ENCODE results near the gene SNIP1. TPM values are rescaled to one million over a fixed set of nuclear protein-coding genes. Genes with fewer than 3 reads are reported as not detected.
"Not testable (repeated sequence)": the region's sequence is repeated elsewhere in the genome, so short reads cannot be mapped to it uniquely, and the experiment has no call there.

SNIP1 gene
- polyA plus RNA-seq, 2 of the 4 experiments (the other 2 are of a cell fraction): 6.6 to 9.0 TPM

DNA sequence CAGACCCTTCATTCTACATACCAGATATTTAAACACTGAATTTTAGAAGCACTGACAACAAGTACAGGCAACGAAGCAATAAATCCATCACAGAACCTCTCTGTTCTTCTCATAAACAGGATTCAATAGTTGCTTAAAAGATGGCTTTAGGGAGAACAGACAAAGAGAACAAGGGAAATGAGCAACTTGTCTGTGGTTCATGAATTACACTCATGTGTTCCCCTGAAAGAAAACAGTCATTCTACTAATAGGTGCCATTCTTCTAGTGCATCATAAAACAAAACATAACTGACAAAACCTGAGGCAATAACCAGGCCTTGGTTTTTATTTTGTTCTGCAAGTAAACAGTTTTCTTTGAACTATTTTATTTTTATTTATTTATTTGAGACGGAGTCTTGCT, 34.8 kb upstream of the SNIP1 start:
- ATAC-seq: no peak
- Histone ChIP-seq H3K9me3 (no peaks in the 10 kb centered on the region), H3K4me2 (no peak overlapping the region), H3K4me1 (peaks cover 3% of the 10 kb centered on the region; the same call in 2 of the 3 replicates), H3K27ac (no peak overlapping the region), H3K4me3 (no peak overlapping the region)
- 97% methylated on average over 2 of the region's 2 CpGs for WGBS (ENCODE audit: missing lambda C conversion rate)
- CTCF ChIA-PET: no interaction called here
- no peak for FAIRE-seq
- TF ChIP-seq MAZ (IDR thresholded peaks at IDR 0.05; ENCODE audit: borderline replicate concordance, low read depth, low read length): no peak
- TF ChIP-seq FOXS1 (CRISPR knock-in tag; IDR thresholded peaks at IDR 0.05): no peak
- TF ChIP-seq SREBF2 (IDR thresholded peaks at IDR 0.05): no peak
- TF ChIP-seq KDM1A (IDR thresholded peaks at IDR 0.05; ENCODE audit: low read depth): no peak
- no peak for TF ChIP-seq CHD2 (IDR thresholded peaks at IDR 0.05; ENCODE audit: low read length, partially characterized antibody)
- TF ChIP-seq HOXA7 (CRISPR knock-in tag; IDR thresholded peaks at IDR 0.05): no peak
- no peak for TF ChIP-seq ZFP36 (IDR thresholded peaks at IDR 0.05; ENCODE audit: borderline replicate concordance, partially characterized antibody)
- TF ChIP-seq CBX2 (IDR thresholded peaks at IDR 0.05; ENCODE audit: borderline replicate concordance, low read depth): no peak
- POLR2A ChIA-PET: no interaction called here
- DNase-seq (ENCODE audit: low read depth in 1 of 2, low spot score in 1 of 2): no peak

- WGBS (ENCODE audit: missing lambda C conversion rate): 70% methylated on average over 4 of the region's 4 CpGs
- H3K4me3 ChIP-seq; POLR2A ChIA-PET; H3K27ac ChIP-seq; FAIRE-seq; H3K9me3 ChIP-seq; ATAC-seq; H3K4me1 ChIP-seq; H3K4me2 ChIP-seq; DNase-seq (ENCODE audit: low read depth in 1 of 2, low spot score in 1 of 2): not testable (repeated sequence)
- CTCF ChIA-PET: interaction anchor here (0.6 kb wide), 1 partner anchor 217 kb away, joined by 3 read pairs; no protein-coding TSS in a partner anchor
Observed at GRCh38 chr1:37584544-37584943, 30.5 kb upstream of the SNIP1 start.

- no peak for ATAC-seq
- TF ChIP-seq SREBF2 (IDR thresholded peaks at IDR 0.05) (no peak), HOXA7 (CRISPR knock-in tag; IDR thresholded peaks at IDR 0.05) (no peak), JUNB (IDR thresholded peaks at IDR 0.05) (no peak), JUN (IDR thresholded peaks at IDR 0.05) (no peak), CBX8 (IDR thresholded peaks at IDR 0.05) (no peak), GATA3 (IDR thresholded peaks at IDR 0.05; ENCODE audit: borderline replicate concordance) (no peak), POLR2AphosphoS2 (conservative IDR thresholded peaks at IDR 0.05; ENCODE audit: low read length) (no peak)
- Histone ChIP-seq H3K4me2 (no peak overlapping the region), H3K4me1 (peaks cover 9% of the 10 kb centered on the region; the same call in 1 of the 3 replicates), H3K9me3 (no peaks in the 10 kb centered on the region), H3K27ac (no peak overlapping the region), H3K4me3 (no peak overlapping the region)
- DNase-seq (ENCODE audit: low read depth in 1 of 2, low spot score in 1 of 2): no peak
- FAIRE-seq: no peak
- WGBS (ENCODE audit: missing lambda C conversion rate): 84% methylated on average over 5 of the region's 5 CpGs
- ChIA-PET POLR2A (no interaction called here), CTCF (interaction anchor here (1.4 to 1.8 kb wide), 2 partner anchors 10 to 61 kb away, joined by 3 to 4 read pairs; partner anchors contain the start of gene MEAF6)
Observed at GRCh38 chr1:37575692-37576091, 21.6 kb upstream of the SNIP1 start.

DNA sequence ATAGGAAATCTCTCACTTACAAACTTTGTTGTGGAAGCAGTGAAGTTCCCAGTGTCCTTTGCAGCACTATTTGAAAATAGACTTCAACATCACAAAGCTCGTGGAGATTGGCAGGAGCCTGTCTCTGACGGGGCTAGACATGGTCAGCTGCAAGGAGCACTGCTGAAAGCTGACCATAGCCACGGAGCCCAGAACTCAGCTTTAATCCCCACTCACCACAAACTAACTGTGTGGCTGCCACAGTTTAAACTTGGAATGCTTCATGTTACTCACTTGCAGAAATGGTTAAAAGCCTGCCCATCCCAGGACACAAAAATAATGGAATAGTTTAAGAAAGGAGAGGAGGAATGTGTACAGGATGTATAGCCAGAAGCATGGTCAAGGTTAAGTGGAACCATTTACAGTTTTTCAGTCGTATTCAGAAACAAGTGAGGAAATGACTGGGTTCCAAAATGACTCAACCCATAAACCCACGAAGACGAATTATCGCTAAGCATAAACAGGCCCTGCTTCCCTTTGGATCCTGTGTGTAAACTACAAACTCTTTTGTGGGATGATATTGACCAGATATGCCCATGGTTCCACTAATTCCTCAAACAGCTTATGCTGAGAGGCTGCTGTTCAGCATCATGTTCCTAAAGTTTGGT, 20.9 kb upstream of the SNIP1 start:
- WGBS (ENCODE audit: missing lambda C conversion rate): 78% methylated on average over 5 of the region's 7 CpGs
- POLR2A ChIA-PET: no interaction called here
- ATAC-seq (no peak), FAIRE-seq (no peak), DNase-seq (ENCODE audit: low read depth in 1 of 2, low spot score in 1 of 2) (no peak)
- Histone ChIP-seq H3K4me3 (no peak overlapping the region), H3K9me3 (no peaks in the 10 kb centered on the region), H3K4me2 (no peak overlapping the region), H3K27ac (no peak overlapping the region), H3K4me1 (peaks cover 9% of the 10 kb centered on the region; the same call in 1 of the 3 replicates)
- CTCF ChIA-PET: interaction anchor here (1.1 to 1.8 kb wide), 2 partner anchors 9 kb away, joined by 3 to 4 read pairs; no protein-coding TSS in a partner anchor
- TF ChIP-seq KDM1A (IDR thresholded peaks at IDR 0.05; ENCODE audit: low read depth) (no peak), CBX8 (IDR thresholded peaks at IDR 0.05) (no peak), JUNB (IDR thresholded peaks at IDR 0.05) (no peak), MYC (IDR thresholded peaks at IDR 0.05; ENCODE audit: borderline replicate concordance, low read length) (no peak), HES2 (IDR thresholded peaks at IDR 0.05) (no peak), NPAS2 (CRISPR knock-in tag; IDR thresholded peaks at IDR 0.05; ENCODE audit: borderline replicate concordance) (no peak), BCL3 (IDR thresholded peaks at IDR 0.05) (no peak), SREBF2 (IDR thresholded peaks at IDR 0.05) (no peak), KDM5A (IDR thresholded peaks at IDR 0.05) (no peak), ZFP36 (IDR thresholded peaks at IDR 0.05; ENCODE audit: borderline replicate concordance, partially characterized antibody) (no peak)
- TF ChIP-seq, protein P1, sequence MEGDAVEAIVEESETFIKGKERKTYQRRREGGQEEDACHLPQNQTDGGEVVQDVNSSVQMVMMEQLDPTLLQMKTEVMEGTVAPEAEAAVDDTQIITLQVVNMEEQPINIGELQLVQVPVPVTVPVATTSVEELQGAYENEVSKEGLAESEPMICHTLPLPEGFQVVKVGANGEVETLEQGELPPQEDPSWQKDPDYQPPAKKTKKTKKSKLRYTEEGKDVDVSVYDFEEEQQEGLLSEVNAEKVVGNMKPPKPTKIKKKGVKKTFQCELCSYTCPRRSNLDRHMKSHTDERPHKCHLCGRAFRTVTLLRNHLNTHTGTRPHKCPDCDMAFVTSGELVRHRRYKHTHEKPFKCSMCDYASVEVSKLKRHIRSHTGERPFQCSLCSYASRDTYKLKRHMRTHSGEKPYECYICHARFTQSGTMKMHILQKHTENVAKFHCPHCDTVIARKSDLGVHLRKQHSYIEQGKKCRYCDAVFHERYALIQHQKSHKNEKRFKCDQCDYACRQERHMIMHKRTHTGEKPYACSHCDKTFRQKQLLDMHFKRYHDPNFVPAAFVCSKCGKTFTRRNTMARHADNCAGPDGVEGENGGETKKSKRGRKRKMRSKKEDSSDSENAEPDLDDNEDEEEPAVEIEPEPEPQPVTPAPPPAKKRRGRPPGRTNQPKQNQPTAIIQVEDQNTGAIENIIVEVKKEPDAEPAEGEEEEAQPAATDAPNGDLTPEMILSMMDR (IDR thresholded peaks at IDR 0.05): no peak

Measured in A549 (cell line).